ENCODE data around the gene SPRR2B.
"Not testable (repeated sequence)": the region's sequence is repeated elsewhere in the genome, so short reads cannot be mapped to it uniquely, and the experiment has no call there.

The SPRR2B gene

GRCh38 chr1:153071511-153071910 lies at the start of gene SPRR2B:
TSS of gene SPRR2B (minus strand) at chr1:153071611. CDS start at chr1:153070839, 772 bp downstream.
- DNase-seq, result no peak

- DNase-seq, result no peak
These were observed 49.5 kb upstream of the SPRR2B start for GRCh38 chr1:153120945-153121344.

- no peak for DNase-seq
These were observed 48.1 kb upstream of the SPRR2B start for GRCh38 chr1:153119491-153119971.

GRCh38 chr1:153115264-153115663 lies 43.9 kb upstream of the SPRR2B start:
- not testable (repeated sequence) for DNase-seq

- no peak for DNase-seq
These were observed 42.0 kb upstream of the SPRR2B start, which contains the start of gene SPRR2F for GRCh38 chr1:153113416-153113815. TSS of gene SPRR2F (minus strand) at chr1:153113516. CDS start at chr1:153112733, 783 bp downstream.

- DNase-seq, result not testable (repeated sequence)
These were observed 41.0 kb upstream of the SPRR2B start for GRCh38 chr1:153112454-153112853.

- no peak for DNase-seq
These were observed 28.8 kb upstream of the SPRR2B start for GRCh38 chr1:153100245-153100644.

GRCh38 chr1:153099461-153100045 lies 28.1 kb upstream of the SPRR2B start:
- DNase-seq, result no peak

GRCh38 chr1:153095764-153096163 lies 24.4 kb upstream of the SPRR2B start:
- DNase-seq, result no peak

- no peak for DNase-seq
These were observed 23.0 kb upstream of the SPRR2B start, which contains the start of gene SPRR2E for GRCh38 chr1:153094426-153094825. TSS of gene SPRR2E (minus strand) at chr1:153094526. CDS start at chr1:153093751, 775 bp downstream.

GRCh38 chr1:153087652-153088051 lies 16.2 kb upstream of the SPRR2B start:
- DNase-seq, result no peak

- DNase-seq, result no peak
These were observed 10.3 kb upstream of the SPRR2B start for GRCh38 chr1:153081736-153082135.

GRCh38 chr1:153072806-153073726 lies 1.7 kb upstream of the SPRR2B start:
- DNase-seq, result no peak

- DNase-seq, result no peak
These were observed 1.2 kb downstream of the SPRR2B start for GRCh38 chr1:153070243-153070642.

GRCh38 chr1:153058826-153059784 lies 12.3 kb downstream of the SPRR2B start:
- no peak for DNase-seq

GRCh38 chr1:153058154-153058553 lies 13.3 kb downstream of the SPRR2B start:
- DNase-seq, result no peak

- no peak for DNase-seq
These were observed 14.0 kb downstream of the SPRR2B start, which contains the start of gene SPRR2A for GRCh38 chr1:153057375-153057774. TSS of gene SPRR2A (minus strand) at chr1:153057512. CDS start at chr1:153056735, 777 bp downstream.

GRCh38 chr1:153056111-153056510 lies 15.3 kb downstream of the SPRR2B start:
- not testable (repeated sequence) for DNase-seq

GRCh38 chr1:153049211-153049610 lies 22.2 kb downstream of the SPRR2B start:
- no peak for DNase-seq

- DNase-seq, result no peak
These were observed 30.3 kb downstream of the SPRR2B start, which contains the start of gene SPRR2D for GRCh38 chr1:153040950-153041631. TSS of gene SPRR2D (minus strand) at chr1:153041120. CDS start at chr1:153040346, 774 bp downstream.

GRCh38 chr1:153035211-153035610 lies 36.2 kb downstream of the SPRR2B start:
- no peak for DNase-seq
